Stimulated activated naive B cell treated with anti-CD40 and anti-IgM and Interleukin-4, amounts not matched to agents 10 μg/mL and 1 μg/mL and 100 μg/mL, for 72 hours (primary cell): ENCODE measurements around the gene TARBP2.
"Not testable (repeated sequence)": the region's sequence is repeated elsewhere in the genome, so short reads cannot be mapped to it uniquely, and the experiment has no call there.

ENCODE experiments used
- ATAC-seq, 2 donors: fragments of 150-1000 bp; cut with Tn5 transposase; replicated peaks; 2 replicates each; pipeline ENCODE4 v1.10.0; 2021; ENCODE audit warnings: moderate library complexity in 1 of 2
- DNase-seq: peaks from one replicate; pipeline ENCODE4 v3.0.0; 2021
- H3K27ac Mint-ChIP-seq: one replicate; pipeline ENCODE4 v1.8.0; 2022; ENCODE audit warnings: mild to moderate bottlenecking, mixed read lengths
- H3K27me3 Mint-ChIP-seq, 2 donors: one replicate each; pipeline ENCODE4 v1.8.0; 2022; ENCODE audit warnings: mixed read lengths in 2 of 2
- H3K36me3 Mint-ChIP-seq, 2 donors: one replicate each; pipeline ENCODE4 v1.8.0; 2022; ENCODE audit warnings: mixed read lengths in 2 of 2, mild to moderate bottlenecking in 1 of 2
- H3K4me1 Mint-ChIP-seq, 2 donors: one replicate each; pipeline ENCODE4 v1.8.0; 2022; ENCODE audit warnings: mixed read lengths in 2 of 2, mild to moderate bottlenecking in 1 of 2
- H3K4me3 Mint-ChIP-seq, 2 donors: one replicate each; pipeline ENCODE4 v1.8.0; 2022; ENCODE audit warnings: mild to moderate bottlenecking in 2 of 2, mixed read lengths in 2 of 2, moderate library complexity in 1 of 2
- H3K9me3 Mint-ChIP-seq, 2 donors: one replicate each; pipeline ENCODE4 v1.8.0; 2022; ENCODE audit warnings: mixed read lengths in 2 of 2, mild to moderate bottlenecking in 1 of 2

TARBP2 gene

DNA sequence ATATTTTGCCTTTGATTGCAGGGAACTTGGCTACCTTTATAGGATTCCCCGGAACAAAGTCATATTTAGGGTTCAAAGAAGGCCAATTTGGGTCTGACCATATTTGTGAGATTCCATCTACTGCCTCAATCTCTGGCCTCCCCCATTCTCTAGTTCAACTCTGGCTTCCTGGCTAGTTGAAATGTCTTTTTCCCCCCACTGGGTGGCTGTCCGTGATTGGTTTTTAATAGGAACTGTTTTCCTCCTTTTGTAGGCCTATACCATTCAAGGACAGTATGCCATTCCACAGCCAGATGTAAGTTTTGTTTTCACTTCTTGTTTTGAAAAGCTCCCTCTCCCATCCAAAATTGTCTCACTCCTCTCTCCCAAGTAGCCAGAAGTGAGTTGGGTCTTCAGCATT lies 35.4 kb upstream of the TARBP2 start:
- no peak for ATAC-seq
- DNase-seq = no peak
- H3K27ac Mint-ChIP-seq = no peak overlapping the region
- H3K27me3 Mint-ChIP-seq = no peaks in the 10 kb centered on the region
- H3K4me1 Mint-ChIP-seq = peaks cover 16 to 23% of the 10 kb centered on the region in 2 donors
- peaks cover 47 to 66% of the 10 kb centered on the region in 2 donors for H3K36me3 Mint-ChIP-seq
- H3K4me3 Mint-ChIP-seq = no peak overlapping the region
- no peaks in the 10 kb centered on the region for H3K9me3 Mint-ChIP-seq

DNA sequence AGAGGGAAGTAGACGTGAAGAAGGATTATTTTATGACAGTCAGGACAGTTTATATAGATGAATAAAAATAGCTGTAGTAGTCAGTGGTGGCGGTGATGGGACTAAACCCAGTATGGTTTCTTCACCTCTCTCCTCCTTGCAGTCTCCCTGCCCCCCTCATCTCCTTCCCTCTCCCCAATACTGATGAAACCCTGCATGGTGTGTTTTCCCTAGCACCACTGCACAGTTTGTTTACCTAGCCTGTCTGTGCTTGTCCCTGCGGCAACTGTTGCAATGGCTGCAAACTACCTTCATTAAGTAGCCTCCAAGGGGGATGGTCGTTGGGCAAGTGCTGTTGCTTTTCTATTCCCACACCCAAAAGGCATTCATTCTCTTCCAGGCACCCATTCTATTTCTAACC lies 34.4 kb upstream of the TARBP2 start:
- DNase-seq (no peak), ATAC-seq (no peak)
- H3K4me3 Mint-ChIP-seq = no peak overlapping the region
- H3K4me1 Mint-ChIP-seq = peaks cover 11 to 22% of the 10 kb centered on the region in 2 donors
- H3K27ac Mint-ChIP-seq = peak overlapping the region; percentile 48
- H3K9me3 Mint-ChIP-seq = no peaks in the 10 kb centered on the region
- H3K36me3 Mint-ChIP-seq = peaks cover 48 to 65% of the 10 kb centered on the region in 2 donors
- no peaks in the 10 kb centered on the region for H3K27me3 Mint-ChIP-seq

- Mint-ChIP-seq H3K9me3 (no peaks in the 10 kb centered on the region), H3K4me3 (no peak overlapping the region), H3K27ac (peak overlapping the region; percentile 14), H3K27me3 (no peaks in the 10 kb centered on the region), H3K36me3 (peaks cover 52 to 70% of the 10 kb centered on the region in 2 donors), H3K4me1 (peaks cover 13 to 26% of the 10 kb centered on the region in 2 donors)
- no peak for DNase-seq
- ATAC-seq = no peak
Observed at GRCh38 chr12:53467082-53467481, 34.0 kb upstream of the TARBP2 start.

- DNase-seq = no peak
- Mint-ChIP-seq H3K4me3 (no peak overlapping the region), H3K27ac (no peak overlapping the region), H3K9me3 (no peaks in the 10 kb centered on the region), H3K36me3 (peaks cover 47 to 71% of the 10 kb centered on the region in 2 donors), H3K27me3 (no peaks in the 10 kb centered on the region), H3K4me1 (peaks cover 16 to 28% of the 10 kb centered on the region in 2 donors)
- no peak for ATAC-seq
Observed at GRCh38 chr12:53467880-53468279, 33.2 kb upstream of the TARBP2 start.

DNA sequence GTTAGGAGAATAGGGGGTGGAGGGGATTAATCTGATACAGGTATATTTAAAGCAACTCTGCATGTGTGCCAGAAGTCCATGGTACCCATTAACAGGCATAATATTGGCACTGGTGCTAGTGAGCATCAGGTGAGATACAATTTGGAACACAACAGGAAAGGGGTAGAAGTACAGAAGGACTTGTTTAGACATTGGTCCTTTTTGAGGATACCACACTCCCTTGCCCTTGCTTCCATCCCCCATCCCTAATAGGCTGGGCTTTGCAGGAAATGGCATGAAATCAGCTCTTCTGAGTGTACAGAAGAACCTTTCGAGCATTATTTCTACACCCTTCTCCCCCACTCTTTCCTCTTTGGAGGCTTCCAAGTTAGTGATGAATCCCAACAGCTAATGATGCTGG lies 32.8 kb upstream of the TARBP2 start:
- H3K9me3 Mint-ChIP-seq = no peaks in the 10 kb centered on the region
- no peak for ATAC-seq
- peaks cover 47 to 67% of the 10 kb centered on the region in 2 donors for H3K36me3 Mint-ChIP-seq
- H3K4me1 Mint-ChIP-seq = peaks cover 16 to 32% of the 10 kb centered on the region in 2 donors
- no peak for DNase-seq
- no peak overlapping the region for H3K4me3 Mint-ChIP-seq
- no peaks in the 10 kb centered on the region for H3K27me3 Mint-ChIP-seq
- H3K27ac Mint-ChIP-seq = no peak overlapping the region

- no peaks in the 10 kb centered on the region for H3K9me3 Mint-ChIP-seq
- peaks cover 17 to 41% of the 10 kb centered on the region in 2 donors for H3K4me1 Mint-ChIP-seq
- ATAC-seq = no peak
Observed at GRCh38 chr12:53472056-53472582, 29.0 kb upstream of the TARBP2 start.

DNA sequence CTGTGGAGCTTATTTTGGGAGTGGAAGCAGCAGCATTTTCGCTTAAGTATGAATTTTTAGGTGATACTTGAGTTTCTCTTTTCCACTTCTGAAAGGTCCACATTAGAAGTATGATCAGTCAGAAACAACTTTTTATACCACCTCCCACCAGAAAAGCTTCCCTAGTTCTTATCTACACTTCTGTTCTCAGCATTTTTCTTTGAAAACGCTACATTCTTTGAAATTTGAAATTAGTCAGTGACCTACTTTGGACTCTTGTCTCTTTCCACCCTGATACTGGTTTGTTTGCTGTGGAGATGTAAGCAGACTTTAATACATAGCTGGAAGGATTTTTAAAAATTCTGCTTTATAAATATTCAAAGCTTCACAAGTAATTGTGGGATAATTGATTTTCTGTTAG lies 27.0 kb upstream of the TARBP2 start:
- ATAC-seq = no peak
- Mint-ChIP-seq H3K27me3 (no peaks in the 10 kb centered on the region), H3K4me3 (no peak overlapping the region)

More at GRCh38 chr12:53472056-53472582, 29.0 kb upstream of the TARBP2 start:
- no peak overlapping the region for H3K4me3 Mint-ChIP-seq
- no peak for DNase-seq
- H3K27ac Mint-ChIP-seq = no peak overlapping the region
- H3K27me3 Mint-ChIP-seq = no peaks in the 10 kb centered on the region
- peaks cover 52 to 56% of the 10 kb centered on the region in 2 donors for H3K36me3 Mint-ChIP-seq

GRCh38 chr12:53474819-53475218 lies 26.3 kb upstream of the TARBP2 start:
- Mint-ChIP-seq H3K27ac (peak overlapping the region; percentile 79), H3K4me3 (no peak overlapping the region), H3K27me3 (no peaks in the 10 kb centered on the region), H3K36me3 (peaks cover 48 to 53% of the 10 kb centered on the region in 2 donors), H3K4me1 (peaks cover 17 to 41% of the 10 kb centered on the region in 2 donors), H3K9me3 (no peaks in the 10 kb centered on the region)
- no peak for DNase-seq
- ATAC-seq = no peak

More for the DNA sequence above, 27.0 kb upstream of the TARBP2 start:
- Mint-ChIP-seq H3K9me3 (no peaks in the 10 kb centered on the region), H3K27ac (peak overlapping the region; percentile 79), H3K36me3 (peaks cover 41 to 47% of the 10 kb centered on the region in 2 donors), H3K4me1 (peaks cover 17 to 41% of the 10 kb centered on the region in 2 donors)
- DNase-seq = no peak

GRCh38 chr12:53476769-53477209 lies 24.3 kb upstream of the TARBP2 start:
- no peaks in the 10 kb centered on the region for H3K9me3 Mint-ChIP-seq
- peak; percentile 49 to 61 for ATAC-seq
- no peak overlapping the region for H3K4me3 Mint-ChIP-seq
- H3K36me3 Mint-ChIP-seq = peaks cover 41 to 47% of the 10 kb centered on the region in 2 donors
- H3K4me1 Mint-ChIP-seq = peaks cover 18 to 34% of the 10 kb centered on the region in 2 donors
- no peaks in the 10 kb centered on the region for H3K27me3 Mint-ChIP-seq
- H3K27ac Mint-ChIP-seq = peak overlapping the region; percentile 34
- no peak for DNase-seq

- Mint-ChIP-seq H3K4me1 (peaks cover 24 to 29% of the 10 kb centered on the region in 2 donors), H3K27ac (no peak overlapping the region), H3K4me3 (no peak overlapping the region), H3K36me3 (peaks cover 46 to 47% of the 10 kb centered on the region in 2 donors), H3K9me3 (no peaks in the 10 kb centered on the region), H3K27me3 (no peaks in the 10 kb centered on the region)
- ATAC-seq (no peak), DNase-seq (no peak)
Observed at GRCh38 chr12:53478865-53479264, 22.2 kb upstream of the TARBP2 start.

- H3K4me3 Mint-ChIP-seq = no peak overlapping the region
- H3K27me3 Mint-ChIP-seq = no peaks in the 10 kb centered on the region
- ATAC-seq (no peak), DNase-seq (no peak)
- H3K36me3 Mint-ChIP-seq = peaks cover 45 to 47% of the 10 kb centered on the region in 2 donors
- no peaks in the 10 kb centered on the region for H3K9me3 Mint-ChIP-seq
- no peak overlapping the region for H3K27ac Mint-ChIP-seq
- H3K4me1 Mint-ChIP-seq = peaks cover 21 to 29% of the 10 kb centered on the region in 2 donors
Observed at GRCh38 chr12:53479331-53479730, 21.8 kb upstream of the TARBP2 start.

- no peak for ATAC-seq
- H3K4me1 Mint-ChIP-seq = peaks cover 15 to 25% of the 10 kb centered on the region in 2 donors
- no peak overlapping the region for H3K27ac Mint-ChIP-seq
- H3K36me3 Mint-ChIP-seq = peaks cover 46% of the 10 kb centered on the region in 2 donors
- H3K9me3 Mint-ChIP-seq = no peaks in the 10 kb centered on the region
- no peak overlapping the region for H3K4me3 Mint-ChIP-seq
- DNase-seq = no peak
- no peaks in the 10 kb centered on the region for H3K27me3 Mint-ChIP-seq
Observed at GRCh38 chr12:53480491-53481442, 20.3 kb upstream of the TARBP2 start.

DNA sequence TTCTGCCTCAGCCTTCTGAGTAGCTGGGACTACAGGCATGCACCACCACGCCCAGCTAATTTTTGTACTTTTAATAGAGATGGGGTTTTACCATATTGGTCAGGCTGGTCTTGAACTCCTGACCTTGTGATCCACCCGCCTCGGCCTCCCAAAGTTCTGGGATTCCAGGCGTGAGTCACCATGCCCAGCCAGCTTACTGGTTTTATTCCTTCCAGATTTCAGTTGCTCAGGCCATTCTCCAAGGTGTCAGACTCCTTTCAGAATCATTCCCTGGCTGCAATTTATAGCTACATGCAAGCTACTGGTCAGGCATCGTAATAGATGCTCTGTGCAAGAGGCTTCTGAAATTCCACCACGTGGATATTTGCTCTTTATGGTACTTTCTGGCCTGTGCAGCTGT lies 19.6 kb upstream of the TARBP2 start:
- Mint-ChIP-seq H3K4me1 (peaks cover 15 to 25% of the 10 kb centered on the region in 2 donors), H3K27ac (peak overlapping the region; percentile 86), H3K36me3 (peaks cover 45 to 50% of the 10 kb centered on the region in 2 donors)
- not testable (repeated sequence) for H3K4me3 Mint-ChIP-seq, H3K9me3 Mint-ChIP-seq, H3K27me3 Mint-ChIP-seq, DNase-seq, ATAC-seq

DNA sequence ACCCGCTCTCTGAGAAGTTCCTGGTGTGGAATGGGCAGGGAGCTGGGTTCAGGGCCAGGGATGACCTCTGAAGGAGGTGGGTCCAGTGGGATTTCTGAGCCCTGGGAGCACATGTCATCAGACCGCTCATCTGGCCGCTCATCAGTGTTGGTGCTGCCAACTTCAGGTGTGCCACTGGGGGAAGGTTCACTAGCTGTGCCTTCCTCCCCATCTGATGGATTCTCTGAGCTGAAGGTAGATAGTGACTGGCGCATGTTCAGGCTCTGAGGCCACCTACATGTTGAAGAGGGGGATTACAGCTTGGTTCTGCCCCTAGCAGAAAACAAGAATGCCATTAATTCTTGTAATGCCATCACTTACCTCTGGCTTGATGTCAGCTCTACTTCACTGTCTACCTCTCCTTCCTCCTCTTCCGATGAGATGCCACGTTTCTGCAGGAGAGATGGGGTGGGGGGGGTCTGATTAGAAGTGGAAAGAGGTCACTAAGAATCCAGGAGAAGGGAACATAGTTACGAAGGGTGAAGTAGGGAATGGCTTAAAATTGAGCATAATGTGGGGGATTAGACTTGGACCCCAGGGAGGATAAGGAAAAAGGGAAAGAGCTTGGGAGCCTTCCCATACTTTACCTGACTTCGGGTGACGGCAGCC lies 19.0 kb upstream of the TARBP2 start:
- DNase-seq = no peak
- H3K9me3 Mint-ChIP-seq = no peaks in the 10 kb centered on the region
- H3K36me3 Mint-ChIP-seq = peaks cover 43 to 47% of the 10 kb centered on the region in 2 donors

More for the DNA sequence above, 19.0 kb upstream of the TARBP2 start:
- peaks cover 12 to 25% of the 10 kb centered on the region in 2 donors for H3K4me1 Mint-ChIP-seq
- no peak overlapping the region for H3K4me3 Mint-ChIP-seq
- H3K27ac Mint-ChIP-seq = peak overlapping the region; percentile 86
- ATAC-seq = peak; percentile 50 to 53
- H3K27me3 Mint-ChIP-seq = no peaks in the 10 kb centered on the region
